Tibial artery (tissue), 4 donors: ENCODE data around the gene CCDC57.
A peak's percentile ranks its signal among the peaks of the same experiment; 100 is the strongest.

Source experiments
- DNase-seq, 2 donors: peaks; one replicate each; pipeline ENCODE4 v3.0.0-alpha.2; 2019
- H3K27ac ChIP-seq, 2 donors: fragments of 200-600 bp; sonication (generic) in 1 of 2; 1 replicate in 1 of 2; 2 replicates in 1 of 2; pipeline ENCODE4 v1.5.1; 2018 to 2019; ENCODE audit warnings: mild to moderate bottlenecking in 1 of 2
- H3K27me3 ChIP-seq, 2 donors: fragments of 200-600 bp; sonication (generic) in 1 of 2; one replicate each; pipeline versions ENCODE4 v1.5.1 to v1.6.0; 2016 to 2019
- H3K36me3 ChIP-seq, 3 donors: fragments of 200-600 bp; sonication (generic) in 2 of 3; one replicate each; pipeline ENCODE4 v1.5.1; 2016 to 2019; ENCODE audit warnings: mild to moderate bottlenecking in 2 of 3
- H3K4me1 ChIP-seq, 4 donors: fragments of 200-600 bp; sonication (generic) in 2 of 4; 1 replicate in 3 of 4; 2 replicates in 1 of 4; pipeline ENCODE4 v1.5.1; 2016 to 2019
- H3K4me3 ChIP-seq, 2 donors: fragments of 200-600 bp; sonication (generic) in 1 of 2; 1 replicate in 1 of 2; 2 replicates in 1 of 2; pipeline ENCODE4 v1.5.1; 2018 to 2019; ENCODE audit warnings: mild to moderate bottlenecking in 2 of 2
- H3K9me3 ChIP-seq, 3 donors: fragments of 200-600 bp; sonication (generic) in 1 of 3; one replicate each; pipeline ENCODE4 v1.5.1; 2016 to 2019
- CTCF ChIP-seq, 2 experiments: fragments of 200-600 bp in 1 of 2; fragments of 450-650 bp in 1 of 2; IDR thresholded peaks; one replicate each; pipeline ENCODE4 v1.5.1; 2017 to 2019; ENCODE audit warnings: antibody characterized with exemption in 2 of 2, mild to moderate bottlenecking in 1 of 2, moderate library complexity in 1 of 2
- intact Hi-C: fragments of 100-400 bp; cut with DNase I; formaldehyde crosslinking; loops from one replicate; pipeline ENCODE4 v1.15.0; 2023; ENCODE audit warnings: low total_unique reads

Gene CCDC57

GRCh38 chr17:82244413-82245133 is 31.9 kb upstream of the CCDC57 start:
- no peak for DNase-seq
- Histone ChIP-seq H3K27ac (no peak overlapping the region), H3K36me3 (peaks cover 53 to 68% (median 57%) of the 10 kb centered on the region in 3 donors), H3K4me1 (peaks cover 20 to 63% (median 58%) of the 10 kb centered on the region in 4 donors), H3K9me3 (no peaks in the 10 kb centered on the region), H3K4me3 (no peak overlapping the region), H3K27me3 (no peaks in the 10 kb centered on the region)
- intact Hi-C loops, result loop anchor here (10.0 kb wide), 1 partner anchor 50 kb away; no protein-coding TSS in a partner anchor
- peak; percentile 39 to 42 for TF ChIP-seq CTCF (IDR thresholded peaks at IDR 0.05)

- intact Hi-C loops, result loop anchor here (10.0 kb wide), 1 partner anchor 51 kb away; no protein-coding TSS in a partner anchor
- Histone ChIP-seq H3K9me3 (no peaks in the 10 kb centered on the region), H3K27me3 (no peaks in the 10 kb centered on the region), H3K27ac (peak overlapping the region in 1 of 2 donors; percentile 89), H3K36me3 (peaks cover 45 to 61% (median 56%) of the 10 kb centered on the region in 3 donors), H3K4me1 (peaks cover 20 to 70% (median 65%) of the 10 kb centered on the region in 4 donors), H3K4me3 (no peak overlapping the region)
- no peak for TF ChIP-seq CTCF (IDR thresholded peaks at IDR 0.05)
- DNase-seq, result no peak
These were observed 31.2 kb upstream of the CCDC57 start for GRCh38 chr17:82243648-82244412.

GRCh38 chr17:82242977-82243647 is 30.5 kb upstream of the CCDC57 start:
- peak overlapping the region; percentile 84 to 89 for H3K27ac ChIP-seq
- no peaks in the 10 kb centered on the region for H3K27me3 ChIP-seq
- peaks cover 20 to 77% (median 72%) of the 10 kb centered on the region in 4 donors for H3K4me1 ChIP-seq
- no peak overlapping the region for H3K4me3 ChIP-seq
- H3K9me3 ChIP-seq, result no peaks in the 10 kb centered on the region
- no peak for TF ChIP-seq CTCF (IDR thresholded peaks at IDR 0.05)
- H3K36me3 ChIP-seq, result peaks cover 38 to 53% (median 49%) of the 10 kb centered on the region in 3 donors
- intact Hi-C loops, result loop anchor here (10.0 kb wide), 1 partner anchor 52 kb away; no protein-coding TSS in a partner anchor
- DNase-seq, result peak; percentile 82 to 95

- intact Hi-C loops, result loop anchor here (10.0 kb wide), 1 partner anchor 52 kb away; no protein-coding TSS in a partner anchor
- Histone ChIP-seq H3K27me3 (no peaks in the 10 kb centered on the region), H3K4me3 (no peak overlapping the region), H3K36me3 (peaks cover 33 to 49% (median 47%) of the 10 kb centered on the region in 3 donors), H3K4me1 (peaks cover 20 to 82% (median 75%) of the 10 kb centered on the region in 4 donors), H3K27ac (peak overlapping the region; percentile 84 to 89), H3K9me3 (no peaks in the 10 kb centered on the region)
- DNase-seq, result no peak
- TF ChIP-seq CTCF (IDR thresholded peaks at IDR 0.05), result no peak
These were observed 30.0 kb upstream of the CCDC57 start for GRCh38 chr17:82242698-82242976.

- intact Hi-C loops, result loop anchor here (10.0 kb wide), 1 partner anchor 53 kb away; no protein-coding TSS in a partner anchor
- peaks cover 20 to 83% (median 73%) of the 10 kb centered on the region in 4 donors for H3K4me1 ChIP-seq
- peaks cover 29 to 47% (median 43%) of the 10 kb centered on the region in 3 donors for H3K36me3 ChIP-seq
- no peak overlapping the region for H3K4me3 ChIP-seq
- no peak for TF ChIP-seq CTCF (IDR thresholded peaks at IDR 0.05)
- H3K27me3 ChIP-seq, result no peaks in the 10 kb centered on the region
- peak overlapping the region; percentile 84 to 89 for H3K27ac ChIP-seq
- DNase-seq, result no peak
- H3K9me3 ChIP-seq, result no peaks in the 10 kb centered on the region
These were observed 29.5 kb upstream of the CCDC57 start for GRCh38 chr17:82241926-82242697.
